PC-3 (cell line): Measurements from ENCODE around the gene VWA8. TPM values are rescaled to one million over a fixed set of nuclear protein-coding genes. Genes with fewer than 3 reads are reported as not detected.
"Not testable (repeated sequence)": the region's sequence is repeated elsewhere in the genome, so short reads cannot be mapped to it uniquely, and the experiment has no call there.

Experiments used
- ATAC-seq: fragments of 200-7000 bp; cut with Tn5 transposase; 2 replicates; pipeline ENCODE4 v1.9.1; 2020; ENCODE audit warnings: mild to moderate bottlenecking, moderate library complexity
- BruUV-seq: library from RNA; stranded (reverse); fragments of 400-500 nt; replicated peaks from 2 replicates; lab custom pipeline; 2021; lab: Mats Ljungman, UMichigan
- CTCF ChIA-PET: fragments of 300-600 bp; sonication (Branson Sonifier 250); formaldehyde crosslinking; loops from one replicate; lab custom pipeline; 2022; ENCODE audit warnings: antibody characterized with exemption; lab: Charles Lee
- POLR2A ChIA-PET: fragments of 300-600 bp; sonication (Branson Sonifier 250); formaldehyde crosslinking; loops from one replicate; lab custom pipeline; 2022; ENCODE audit warnings: antibody characterized with exemption; ENCODE audit not compliant: unreplicated experiment; lab: Charles Lee
- DNase-seq: peaks from one replicate; pipeline ENCODE4 v3.0.0-alpha.2; 2015
- H2AFZ ChIP-seq: fragments of 300-600 bp; sonication (generic); 2 replicates; pipeline ENCODE4 v1.6.0; 2016; ENCODE audit warnings: antibody characterized with exemption, low read length
- H3F3A ChIP-seq: fragments of 300-600 bp; sonication (generic); one replicate; pipeline ENCODE4 v1.6.0; 2017; ENCODE audit warnings: antibody characterized with exemption, low read length, control low read depth, mild to moderate bottlenecking; ENCODE audit not compliant: unreplicated experiment
- H3K27ac ChIP-seq: fragments of 300-600 bp; sonication (generic); 2 replicates; pipeline ENCODE4 v1.5.1; 2016; ENCODE audit warnings: mild to moderate bottlenecking, low read length
- H3K27me3 ChIP-seq: fragments of 300-600 bp; sonication (generic); 2 replicates; pipeline ENCODE4 v1.6.1; 2016; ENCODE audit warnings: low read length, mixed read lengths
- H3K36me3 ChIP-seq: fragments of 300-600 bp; sonication (generic); 2 replicates; pipeline ENCODE4 v1.6.1; 2016; ENCODE audit warnings: low read depth, mixed run types, low read length, mixed read lengths
- H3K4me1 ChIP-seq: fragments of 300-600 bp; sonication (generic); 2 replicates; pipeline ENCODE4 v1.5.1; 2016; ENCODE audit warnings: low read length; ENCODE audit not compliant: insufficient read depth
- H3K4me2 ChIP-seq: fragments of 300-600 bp; sonication (generic); 2 replicates; pipeline ENCODE4 v1.6.0; 2016; ENCODE audit warnings: low read length
- H3K4me3 ChIP-seq: fragments of 300-600 bp; sonication (generic); 2 replicates; pipeline ENCODE4 v1.5.1; 2016; ENCODE audit warnings: mild to moderate bottlenecking, low read length, mixed read lengths
- H3K79me2 ChIP-seq: fragments of 300-600 bp; sonication (generic); 2 replicates; pipeline ENCODE4 v1.6.1; 2017; ENCODE audit warnings: low read length, mixed read lengths
- H3K9ac ChIP-seq: fragments of 300-600 bp; sonication (generic); 2 replicates; pipeline ENCODE4 v1.6.0; 2016; ENCODE audit warnings: mild to moderate bottlenecking, low read length
- H3K9me2 ChIP-seq: fragments of 300-600 bp; sonication (generic); replicated peaks from 2 replicates; pipeline ENCODE4 v1.6.1; 2016; ENCODE audit warnings: mixed run types, low read length, mixed read lengths
- H3K9me3 ChIP-seq: fragments of 300-600 bp; sonication (generic); 2 replicates; pipeline ENCODE4 v1.6.1; 2016; ENCODE audit warnings: low read length, mixed read lengths
- H4K20me1 ChIP-seq: fragments of 300-600 bp; sonication (generic); 2 replicates; pipeline ENCODE4 v1.6.1; 2016; ENCODE audit warnings: low read length, mixed read lengths
- EZH2 ChIP-seq: fragments of 300-600 bp; sonication (generic); IDR thresholded peaks from one replicate; pipeline ENCODE4 v1.6.1; 2017; ENCODE audit warnings: antibody characterized with exemption, mild to moderate bottlenecking, low read length; ENCODE audit not compliant: unreplicated experiment
- EZH2phosphoT487 ChIP-seq: fragments of 300-600 bp; sonication (generic); IDR thresholded peaks from 2 replicates; pipeline ENCODE4 v1.6.1; 2018; ENCODE audit warnings: mild to moderate bottlenecking, antibody characterized with exemption, low read length, borderline replicate concordance
- intact Hi-C: fragments of 100-400 bp; cut with micrococcal nuclease; formaldehyde crosslinking; loops from 2 replicates; pipeline ENCODE4 v1.9.0; 2023
- total RNA-seq: library from RNA; depleted of rRNA; stranded (reverse); fragments of >200 nt; gene quantifications from 2 replicates; pipeline ENCODE4 v1.2.3, GENCODE V29; 2014
- TF ChIP-seq, protein P1 (sequence below): fragments of 300-600 bp; sonication (generic); conservative IDR thresholded peaks from 2 replicates; pipeline ENCODE4 v1.5.1; 2017; ENCODE audit warnings: antibody characterized with exemption, low read depth, mild to moderate bottlenecking, low read length

Gene VWA8
- total RNA-seq, 1 experiment from 2014 or later: 10.0 TPM

- BruUV-seq: no TSS peak
- H2AFZ ChIP-seq: no peak overlapping the region
- no peaks in the 10 kb centered on the region for H3K79me2 ChIP-seq
- H3K27ac ChIP-seq: no peak overlapping the region
- no peak for DNase-seq
- intact Hi-C loops: no loop called here
- no peaks in the 10 kb centered on the region for H3K36me3 ChIP-seq
- H3K4me3 ChIP-seq: no peak overlapping the region
- H3K4me2 ChIP-seq: no peak overlapping the region
- no peaks in the 10 kb centered on the region for H4K20me1 ChIP-seq
- TF ChIP-seq, protein P1, sequence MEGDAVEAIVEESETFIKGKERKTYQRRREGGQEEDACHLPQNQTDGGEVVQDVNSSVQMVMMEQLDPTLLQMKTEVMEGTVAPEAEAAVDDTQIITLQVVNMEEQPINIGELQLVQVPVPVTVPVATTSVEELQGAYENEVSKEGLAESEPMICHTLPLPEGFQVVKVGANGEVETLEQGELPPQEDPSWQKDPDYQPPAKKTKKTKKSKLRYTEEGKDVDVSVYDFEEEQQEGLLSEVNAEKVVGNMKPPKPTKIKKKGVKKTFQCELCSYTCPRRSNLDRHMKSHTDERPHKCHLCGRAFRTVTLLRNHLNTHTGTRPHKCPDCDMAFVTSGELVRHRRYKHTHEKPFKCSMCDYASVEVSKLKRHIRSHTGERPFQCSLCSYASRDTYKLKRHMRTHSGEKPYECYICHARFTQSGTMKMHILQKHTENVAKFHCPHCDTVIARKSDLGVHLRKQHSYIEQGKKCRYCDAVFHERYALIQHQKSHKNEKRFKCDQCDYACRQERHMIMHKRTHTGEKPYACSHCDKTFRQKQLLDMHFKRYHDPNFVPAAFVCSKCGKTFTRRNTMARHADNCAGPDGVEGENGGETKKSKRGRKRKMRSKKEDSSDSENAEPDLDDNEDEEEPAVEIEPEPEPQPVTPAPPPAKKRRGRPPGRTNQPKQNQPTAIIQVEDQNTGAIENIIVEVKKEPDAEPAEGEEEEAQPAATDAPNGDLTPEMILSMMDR: no peak
- no peak for TF ChIP-seq EZH2phosphoT487
- no peak for TF ChIP-seq EZH2
- POLR2A ChIA-PET: no interaction called here
- H3K9me3 ChIP-seq: no peaks in the 10 kb centered on the region
- no peak overlapping the region for H3K9ac ChIP-seq
- no peaks in the 10 kb centered on the region for H3K27me3 ChIP-seq
- H3K9me2 ChIP-seq: no peaks in the 10 kb centered on the region
- H3F3A ChIP-seq: no peaks in the 10 kb centered on the region
- H3K4me1 ChIP-seq: peaks cover 18% of the 10 kb centered on the region
- no peak for ATAC-seq
- CTCF ChIA-PET: no interaction called here
These were observed 417.1 kb downstream of the VWA8 start for GRCh38 chr13:41543664-41544300.

DNA sequence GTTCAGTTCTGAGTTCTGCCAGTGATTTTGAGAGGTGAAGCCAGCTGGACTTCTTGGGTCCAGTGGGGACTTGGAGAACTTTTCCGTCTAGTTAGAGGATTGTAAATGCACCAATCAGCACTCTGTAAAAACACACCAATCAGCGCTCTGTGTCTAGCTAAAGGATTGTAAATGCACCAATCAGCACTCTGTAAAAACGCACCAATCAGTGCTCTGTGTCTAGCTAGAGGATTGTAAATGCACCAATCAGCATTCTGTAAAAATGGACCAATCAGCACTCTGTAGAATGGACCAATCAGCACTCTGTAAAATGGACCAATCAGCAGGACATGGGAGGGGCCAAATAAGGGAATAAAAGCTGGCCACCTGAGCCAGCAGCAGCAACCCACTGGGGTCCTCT, 418.1 kb downstream of the VWA8 start:
- H3K9ac ChIP-seq, POLR2A ChIA-PET, H3K79me2 ChIP-seq, H3K27ac ChIP-seq, DNase-seq, H3K4me2 ChIP-seq, H3K27me3 ChIP-seq, H3K9me3 ChIP-seq, H3K4me3 ChIP-seq, BruUV-seq, H4K20me1 ChIP-seq, CTCF ChIA-PET, H3K9me2 ChIP-seq, ATAC-seq, H3F3A ChIP-seq, H2AFZ ChIP-seq, H3K36me3 ChIP-seq, intact Hi-C loops: not testable (repeated sequence)
- peaks cover 18% of the 10 kb centered on the region for H3K4me1 ChIP-seq

GRCh38 chr13:41542281-41542680, 418.6 kb downstream of the VWA8 start:
- no peak for ATAC-seq
- no peak overlapping the region for H2AFZ ChIP-seq
- intact Hi-C loops: no loop called here
- no peaks in the 10 kb centered on the region for H3K9me3 ChIP-seq
- H3K9ac ChIP-seq: no peak overlapping the region
- H3K4me1 ChIP-seq: peaks cover 18% of the 10 kb centered on the region
- no peak overlapping the region for H3K4me3 ChIP-seq
- TF ChIP-seq EZH2 (no peak), EZH2phosphoT487 (no peak)
- TF ChIP-seq, protein P1: no peak
- ChIA-PET POLR2A (no interaction called here), CTCF (no interaction called here)
- DNase-seq: no peak
- no TSS peak for BruUV-seq
- no peaks in the 10 kb centered on the region for H3K79me2 ChIP-seq
- no peaks in the 10 kb centered on the region for H3K36me3 ChIP-seq
- no peaks in the 10 kb centered on the region for H4K20me1 ChIP-seq
- no peak overlapping the region for H3K4me2 ChIP-seq
- no peaks in the 10 kb centered on the region for H3K27me3 ChIP-seq
- no peaks in the 10 kb centered on the region for H3K9me2 ChIP-seq
- no peak overlapping the region for H3K27ac ChIP-seq
- H3F3A ChIP-seq: no peaks in the 10 kb centered on the region
